WTC11 (cell line): ENCODE results near the gene RAB10. TPM values are rescaled to one million over a fixed set of nuclear protein-coding genes. Genes with fewer than 3 reads are reported as not detected.

Source experiments
- GABPB1 ChIP-seq: sonication (generic); formaldehyde crosslinking; IDR thresholded peaks from 2 replicates; pipeline ENCODE4 v1.8.1; 2023; ENCODE audit warnings: mild to moderate bottlenecking, missing genetic modification reagents
- HMGA2 ChIP-seq: fragments of 250-450 bp; sonication (Bioruptor Pico); IDR thresholded peaks from 2 replicates; pipeline ENCODE4 v1.4.0; 2021; ENCODE audit warnings: mild to moderate bottlenecking, moderate library complexity
- NFATC4 ChIP-seq: fragments of 250-450 bp; sonication (Bioruptor Pico); IDR thresholded peaks from 2 replicates; pipeline ENCODE4 v1.9.0; 2021; ENCODE audit warnings: mild to moderate bottlenecking
- NFYB ChIP-seq: sonication (generic); formaldehyde crosslinking; conservative IDR thresholded peaks from 2 replicates; pipeline ENCODE4 v1.8.0; 2022; ENCODE audit warnings: low read depth, missing genetic modification reagents
- NR1H2 ChIP-seq: sonication (generic); formaldehyde crosslinking; IDR thresholded peaks from 2 replicates; pipeline ENCODE4 v1.9.0; 2021; ENCODE audit warnings: mild to moderate bottlenecking, moderate library complexity, missing genetic modification reagents
- NR2C2 ChIP-seq: sonication (generic); formaldehyde crosslinking; IDR thresholded peaks from 2 replicates; pipeline ENCODE4 v1.8.0; 2022; ENCODE audit warnings: mild to moderate bottlenecking, missing genetic modification reagents
- SMAD3 ChIP-seq: sonication (generic); formaldehyde crosslinking; IDR thresholded peaks from 2 replicates; pipeline ENCODE4 v1.8.0; 2022; ENCODE audit warnings: missing genetic modification reagents, mild to moderate bottlenecking, borderline replicate concordance
- ZNF121 ChIP-seq: sonication (generic); formaldehyde crosslinking; IDR thresholded peaks from 2 replicates; pipeline ENCODE4 v1.8.0; 2023; ENCODE audit warnings: missing genetic modification reagents
- ZNF317 ChIP-seq: sonication (generic); formaldehyde crosslinking; IDR thresholded peaks from 2 replicates; pipeline ENCODE4 v1.8.1; 2023; ENCODE audit warnings: low read depth, mild to moderate bottlenecking, moderate library complexity, missing genetic modification reagents, borderline replicate concordance
- ZNF671 ChIP-seq: fragments of 250-450 bp; sonication (Bioruptor Pico); IDR thresholded peaks from 2 replicates; pipeline ENCODE4 v1.8.0; 2021; ENCODE audit warnings: mild to moderate bottlenecking
- total RNA-seq: library from RNA; stranded (reverse); gene quantifications from 3 replicates; pipeline ENCODE4 v1.2.3, GENCODE V29; 2021
- TF ChIP-seq, protein P1 (sequence below): sonication (generic); formaldehyde crosslinking; IDR thresholded peaks from 2 replicates; pipeline ENCODE4 v1.8.0; 2022; ENCODE audit warnings: mild to moderate bottlenecking, missing genetic modification reagents
- TF ChIP-seq, protein P2 (sequence below): sonication (generic); formaldehyde crosslinking; conservative IDR thresholded peaks from 2 replicates; pipeline ENCODE4 v1.8.1; 2022; ENCODE audit warnings: mild to moderate bottlenecking, missing genetic modification reagents
- TF ChIP-seq, protein P3 (sequence below): fragments of 250-450 bp; sonication (Bioruptor Pico); IDR thresholded peaks from 2 replicates; pipeline ENCODE4 v1.9.0; 2021; ENCODE audit warnings: mild to moderate bottlenecking
- TF ChIP-seq, protein P4 (sequence below): sonication (generic); formaldehyde crosslinking; IDR thresholded peaks from 2 replicates; pipeline ENCODE4 v1.8.0; 2022; ENCODE audit warnings: mild to moderate bottlenecking, missing genetic modification reagents
- TF ChIP-seq, protein P5 (sequence below): sonication (generic); formaldehyde crosslinking; IDR thresholded peaks from 2 replicates; pipeline ENCODE4 v1.8.1; 2023; ENCODE audit warnings: mild to moderate bottlenecking, missing genetic modification reagents
- TF ChIP-seq, protein P6 (sequence below): fragments of 200-600 bp; IDR thresholded peaks from 2 replicates; pipeline ENCODE4 v1.8.0; 2022; ENCODE audit warnings: antibody characterized with exemption
- TF ChIP-seq, protein P7 (sequence below): sonication (generic); formaldehyde crosslinking; IDR thresholded peaks from 2 replicates; pipeline ENCODE4 v1.8.1; 2023; ENCODE audit warnings: mild to moderate bottlenecking, missing genetic modification reagents, borderline replicate concordance
- TF ChIP-seq, protein P8 (sequence below): sonication (generic); formaldehyde crosslinking; conservative IDR thresholded peaks from 2 replicates; pipeline ENCODE4 v1.8.1; 2023; ENCODE audit warnings: mild to moderate bottlenecking, low read depth, missing genetic modification reagents, moderate library complexity
- TF ChIP-seq, protein P9 (sequence below): sonication (generic); formaldehyde crosslinking; IDR thresholded peaks from 2 replicates; pipeline ENCODE4 v1.8.1; 2023; ENCODE audit warnings: mild to moderate bottlenecking, missing genetic modification reagents, moderate library complexity
- TF ChIP-seq, protein P10 (sequence below): sonication (generic); formaldehyde crosslinking; IDR thresholded peaks from 2 replicates; pipeline ENCODE4 v1.8.0; 2022; ENCODE audit warnings: mild to moderate bottlenecking, missing genetic modification reagents

Gene RAB10
- total RNA-seq, 1 experiment from 2014 or later = 127 TPM

DNA sequence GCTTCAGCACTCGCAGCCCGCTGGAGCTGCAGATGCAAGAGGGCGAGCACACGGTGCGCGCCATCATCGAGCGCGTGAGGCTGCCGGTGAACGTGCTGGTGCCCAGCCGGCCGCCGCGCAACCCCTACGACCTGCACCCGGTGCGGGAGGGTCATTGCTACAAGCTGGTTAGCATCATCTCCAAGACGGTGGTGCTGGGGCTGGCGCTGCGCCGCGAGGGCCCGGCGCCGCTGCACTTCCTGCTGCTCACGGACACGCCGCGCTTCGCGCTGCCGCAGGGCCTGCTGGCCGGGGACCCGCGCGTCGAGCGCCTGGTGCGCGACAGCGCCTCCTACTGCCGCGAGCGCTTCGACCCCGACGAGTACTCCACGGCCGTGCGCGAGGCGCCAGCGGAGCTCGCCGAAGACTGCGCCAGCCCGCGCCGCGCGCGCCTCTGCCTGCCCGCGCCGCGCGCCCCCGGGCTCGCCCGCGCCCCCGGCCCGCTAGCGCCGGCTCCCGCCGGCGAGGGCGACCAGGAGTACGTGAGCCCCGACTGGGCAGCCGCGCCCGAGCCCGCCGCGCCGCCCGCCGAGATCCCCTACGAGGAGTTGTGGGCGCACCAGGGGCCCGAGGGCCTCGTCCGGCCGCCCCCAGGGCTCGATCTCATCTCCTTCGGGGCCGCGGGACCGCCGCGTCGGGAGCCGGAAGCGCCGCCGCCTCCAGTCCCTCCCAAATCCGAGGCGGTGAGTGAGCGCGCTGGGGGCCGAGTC is 150.8 kb downstream of the RAB10 start (continued):
- no peak for TF ChIP-seq NFYB (CRISPR knock-in tag)
- no peak for TF ChIP-seq HMGA2
- TF ChIP-seq, protein P1, sequence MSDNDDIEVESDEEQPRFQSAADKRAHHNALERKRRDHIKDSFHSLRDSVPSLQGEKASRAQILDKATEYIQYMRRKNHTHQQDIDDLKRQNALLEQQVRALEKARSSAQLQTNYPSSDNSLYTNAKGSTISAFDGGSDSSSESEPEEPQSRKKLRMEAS (CRISPR knock-in tag) = peak; percentile 90
- TF ChIP-seq NR2C2 = no peak
- no peak for TF ChIP-seq ZNF671 (CRISPR knock-in tag)
- TF ChIP-seq, protein P2, sequence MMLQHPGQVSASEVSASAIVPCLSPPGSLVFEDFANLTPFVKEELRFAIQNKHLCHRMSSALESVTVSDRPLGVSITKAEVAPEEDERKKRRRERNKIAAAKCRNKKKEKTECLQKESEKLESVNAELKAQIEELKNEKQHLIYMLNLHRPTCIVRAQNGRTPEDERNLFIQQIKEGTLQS (CRISPR knock-in tag) = no peak
- TF ChIP-seq, protein P3, sequence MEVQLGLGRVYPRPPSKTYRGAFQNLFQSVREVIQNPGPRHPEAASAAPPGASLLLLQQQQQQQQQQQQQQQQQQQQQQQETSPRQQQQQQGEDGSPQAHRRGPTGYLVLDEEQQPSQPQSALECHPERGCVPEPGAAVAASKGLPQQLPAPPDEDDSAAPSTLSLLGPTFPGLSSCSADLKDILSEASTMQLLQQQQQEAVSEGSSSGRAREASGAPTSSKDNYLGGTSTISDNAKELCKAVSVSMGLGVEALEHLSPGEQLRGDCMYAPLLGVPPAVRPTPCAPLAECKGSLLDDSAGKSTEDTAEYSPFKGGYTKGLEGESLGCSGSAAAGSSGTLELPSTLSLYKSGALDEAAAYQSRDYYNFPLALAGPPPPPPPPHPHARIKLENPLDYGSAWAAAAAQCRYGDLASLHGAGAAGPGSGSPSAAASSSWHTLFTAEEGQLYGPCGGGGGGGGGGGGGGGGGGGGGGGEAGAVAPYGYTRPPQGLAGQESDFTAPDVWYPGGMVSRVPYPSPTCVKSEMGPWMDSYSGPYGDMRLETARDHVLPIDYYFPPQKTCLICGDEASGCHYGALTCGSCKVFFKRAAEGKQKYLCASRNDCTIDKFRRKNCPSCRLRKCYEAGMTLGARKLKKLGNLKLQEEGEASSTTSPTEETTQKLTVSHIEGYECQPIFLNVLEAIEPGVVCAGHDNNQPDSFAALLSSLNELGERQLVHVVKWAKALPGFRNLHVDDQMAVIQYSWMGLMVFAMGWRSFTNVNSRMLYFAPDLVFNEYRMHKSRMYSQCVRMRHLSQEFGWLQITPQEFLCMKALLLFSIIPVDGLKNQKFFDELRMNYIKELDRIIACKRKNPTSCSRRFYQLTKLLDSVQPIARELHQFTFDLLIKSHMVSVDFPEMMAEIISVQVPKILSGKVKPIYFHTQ (CRISPR knock-in tag) = no peak
- TF ChIP-seq NFATC4 = no peak
- TF ChIP-seq, protein P4, sequence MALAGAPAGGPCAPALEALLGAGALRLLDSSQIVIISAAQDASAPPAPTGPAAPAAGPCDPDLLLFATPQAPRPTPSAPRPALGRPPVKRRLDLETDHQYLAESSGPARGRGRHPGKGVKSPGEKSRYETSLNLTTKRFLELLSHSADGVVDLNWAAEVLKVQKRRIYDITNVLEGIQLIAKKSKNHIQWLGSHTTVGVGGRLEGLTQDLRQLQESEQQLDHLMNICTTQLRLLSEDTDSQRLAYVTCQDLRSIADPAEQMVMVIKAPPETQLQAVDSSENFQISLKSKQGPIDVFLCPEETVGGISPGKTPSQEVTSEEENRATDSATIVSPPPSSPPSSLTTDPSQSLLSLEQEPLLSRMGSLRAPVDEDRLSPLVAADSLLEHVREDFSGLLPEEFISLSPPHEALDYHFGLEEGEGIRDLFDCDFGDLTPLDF = 0 out of 2 replicates have a peak, but pooled peaks have one; percentile 17
- TF ChIP-seq ZNF121 = no peak
- TF ChIP-seq SMAD3 = peak; percentile 25; the same call in 1 of the 2 replicates
- TF ChIP-seq, protein P5, sequence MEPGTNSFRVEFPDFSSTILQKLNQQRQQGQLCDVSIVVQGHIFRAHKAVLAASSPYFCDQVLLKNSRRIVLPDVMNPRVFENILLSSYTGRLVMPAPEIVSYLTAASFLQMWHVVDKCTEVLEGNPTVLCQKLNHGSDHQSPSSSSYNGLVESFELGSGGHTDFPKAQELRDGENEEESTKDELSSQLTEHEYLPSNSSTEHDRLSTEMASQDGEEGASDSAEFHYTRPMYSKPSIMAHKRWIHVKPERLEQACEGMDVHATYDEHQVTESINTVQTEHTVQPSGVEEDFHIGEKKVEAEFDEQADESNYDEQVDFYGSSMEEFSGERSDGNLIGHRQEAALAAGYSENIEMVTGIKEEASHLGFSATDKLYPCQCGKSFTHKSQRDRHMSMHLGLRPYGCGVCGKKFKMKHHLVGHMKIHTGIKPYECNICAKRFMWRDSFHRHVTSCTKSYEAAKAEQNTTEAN (CRISPR knock-in tag) = peak; percentile 40; the same call in 1 of the 2 replicates
- TF ChIP-seq, protein P6, sequence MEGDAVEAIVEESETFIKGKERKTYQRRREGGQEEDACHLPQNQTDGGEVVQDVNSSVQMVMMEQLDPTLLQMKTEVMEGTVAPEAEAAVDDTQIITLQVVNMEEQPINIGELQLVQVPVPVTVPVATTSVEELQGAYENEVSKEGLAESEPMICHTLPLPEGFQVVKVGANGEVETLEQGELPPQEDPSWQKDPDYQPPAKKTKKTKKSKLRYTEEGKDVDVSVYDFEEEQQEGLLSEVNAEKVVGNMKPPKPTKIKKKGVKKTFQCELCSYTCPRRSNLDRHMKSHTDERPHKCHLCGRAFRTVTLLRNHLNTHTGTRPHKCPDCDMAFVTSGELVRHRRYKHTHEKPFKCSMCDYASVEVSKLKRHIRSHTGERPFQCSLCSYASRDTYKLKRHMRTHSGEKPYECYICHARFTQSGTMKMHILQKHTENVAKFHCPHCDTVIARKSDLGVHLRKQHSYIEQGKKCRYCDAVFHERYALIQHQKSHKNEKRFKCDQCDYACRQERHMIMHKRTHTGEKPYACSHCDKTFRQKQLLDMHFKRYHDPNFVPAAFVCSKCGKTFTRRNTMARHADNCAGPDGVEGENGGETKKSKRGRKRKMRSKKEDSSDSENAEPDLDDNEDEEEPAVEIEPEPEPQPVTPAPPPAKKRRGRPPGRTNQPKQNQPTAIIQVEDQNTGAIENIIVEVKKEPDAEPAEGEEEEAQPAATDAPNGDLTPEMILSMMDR = peak; percentile 56; the same call in 1 of the 2 replicates
- TF ChIP-seq, protein P7, sequence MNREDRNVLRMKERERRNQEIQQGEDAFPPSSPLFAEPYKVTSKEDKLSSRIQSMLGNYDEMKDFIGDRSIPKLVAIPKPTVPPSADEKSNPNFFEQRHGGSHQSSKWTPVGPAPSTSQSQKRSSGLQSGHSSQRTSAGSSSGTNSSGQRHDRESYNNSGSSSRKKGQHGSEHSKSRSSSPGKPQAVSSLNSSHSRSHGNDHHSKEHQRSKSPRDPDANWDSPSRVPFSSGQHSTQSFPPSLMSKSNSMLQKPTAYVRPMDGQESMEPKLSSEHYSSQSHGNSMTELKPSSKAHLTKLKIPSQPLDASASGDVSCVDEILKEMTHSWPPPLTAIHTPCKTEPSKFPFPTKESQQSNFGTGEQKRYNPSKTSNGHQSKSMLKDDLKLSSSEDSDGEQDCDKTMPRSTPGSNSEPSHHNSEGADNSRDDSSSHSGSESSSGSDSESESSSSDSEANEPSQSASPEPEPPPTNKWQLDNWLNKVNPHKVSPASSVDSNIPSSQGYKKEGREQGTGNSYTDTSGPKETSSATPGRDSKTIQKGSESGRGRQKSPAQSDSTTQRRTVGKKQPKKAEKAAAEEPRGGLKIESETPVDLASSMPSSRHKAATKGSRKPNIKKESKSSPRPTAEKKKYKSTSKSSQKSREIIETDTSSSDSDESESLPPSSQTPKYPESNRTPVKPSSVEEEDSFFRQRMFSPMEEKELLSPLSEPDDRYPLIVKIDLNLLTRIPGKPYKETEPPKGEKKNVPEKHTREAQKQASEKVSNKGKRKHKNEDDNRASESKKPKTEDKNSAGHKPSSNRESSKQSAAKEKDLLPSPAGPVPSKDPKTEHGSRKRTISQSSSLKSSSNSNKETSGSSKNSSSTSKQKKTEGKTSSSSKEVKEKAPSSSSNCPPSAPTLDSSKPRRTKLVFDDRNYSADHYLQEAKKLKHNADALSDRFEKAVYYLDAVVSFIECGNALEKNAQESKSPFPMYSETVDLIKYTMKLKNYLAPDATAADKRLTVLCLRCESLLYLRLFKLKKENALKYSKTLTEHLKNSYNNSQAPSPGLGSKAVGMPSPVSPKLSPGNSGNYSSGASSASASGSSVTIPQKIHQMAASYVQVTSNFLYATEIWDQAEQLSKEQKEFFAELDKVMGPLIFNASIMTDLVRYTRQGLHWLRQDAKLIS = no peak
- TF ChIP-seq, protein P8, sequence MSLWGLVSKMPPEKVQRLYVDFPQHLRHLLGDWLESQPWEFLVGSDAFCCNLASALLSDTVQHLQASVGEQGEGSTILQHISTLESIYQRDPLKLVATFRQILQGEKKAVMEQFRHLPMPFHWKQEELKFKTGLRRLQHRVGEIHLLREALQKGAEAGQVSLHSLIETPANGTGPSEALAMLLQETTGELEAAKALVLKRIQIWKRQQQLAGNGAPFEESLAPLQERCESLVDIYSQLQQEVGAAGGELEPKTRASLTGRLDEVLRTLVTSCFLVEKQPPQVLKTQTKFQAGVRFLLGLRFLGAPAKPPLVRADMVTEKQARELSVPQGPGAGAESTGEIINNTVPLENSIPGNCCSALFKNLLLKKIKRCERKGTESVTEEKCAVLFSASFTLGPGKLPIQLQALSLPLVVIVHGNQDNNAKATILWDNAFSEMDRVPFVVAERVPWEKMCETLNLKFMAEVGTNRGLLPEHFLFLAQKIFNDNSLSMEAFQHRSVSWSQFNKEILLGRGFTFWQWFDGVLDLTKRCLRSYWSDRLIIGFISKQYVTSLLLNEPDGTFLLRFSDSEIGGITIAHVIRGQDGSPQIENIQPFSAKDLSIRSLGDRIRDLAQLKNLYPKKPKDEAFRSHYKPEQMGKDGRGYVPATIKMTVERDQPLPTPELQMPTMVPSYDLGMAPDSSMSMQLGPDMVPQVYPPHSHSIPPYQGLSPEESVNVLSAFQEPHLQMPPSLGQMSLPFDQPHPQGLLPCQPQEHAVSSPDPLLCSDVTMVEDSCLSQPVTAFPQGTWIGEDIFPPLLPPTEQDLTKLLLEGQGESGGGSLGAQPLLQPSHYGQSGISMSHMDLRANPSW (CRISPR knock-in tag) = no peak
- TF ChIP-seq, protein P9, sequence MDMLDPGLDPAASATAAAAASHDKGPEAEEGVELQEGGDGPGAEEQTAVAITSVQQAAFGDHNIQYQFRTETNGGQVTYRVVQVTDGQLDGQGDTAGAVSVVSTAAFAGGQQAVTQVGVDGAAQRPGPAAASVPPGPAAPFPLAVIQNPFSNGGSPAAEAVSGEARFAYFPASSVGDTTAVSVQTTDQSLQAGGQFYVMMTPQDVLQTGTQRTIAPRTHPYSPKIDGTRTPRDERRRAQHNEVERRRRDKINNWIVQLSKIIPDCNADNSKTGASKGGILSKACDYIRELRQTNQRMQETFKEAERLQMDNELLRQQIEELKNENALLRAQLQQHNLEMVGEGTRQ (CRISPR knock-in tag) = peak; percentile 28; the same call in 1 of the 2 replicates
- TF ChIP-seq GABPB1 (CRISPR knock-in tag) = no peak
- no peak for TF ChIP-seq ZNF317 (CRISPR knock-in tag)
- TF ChIP-seq, protein P10, sequence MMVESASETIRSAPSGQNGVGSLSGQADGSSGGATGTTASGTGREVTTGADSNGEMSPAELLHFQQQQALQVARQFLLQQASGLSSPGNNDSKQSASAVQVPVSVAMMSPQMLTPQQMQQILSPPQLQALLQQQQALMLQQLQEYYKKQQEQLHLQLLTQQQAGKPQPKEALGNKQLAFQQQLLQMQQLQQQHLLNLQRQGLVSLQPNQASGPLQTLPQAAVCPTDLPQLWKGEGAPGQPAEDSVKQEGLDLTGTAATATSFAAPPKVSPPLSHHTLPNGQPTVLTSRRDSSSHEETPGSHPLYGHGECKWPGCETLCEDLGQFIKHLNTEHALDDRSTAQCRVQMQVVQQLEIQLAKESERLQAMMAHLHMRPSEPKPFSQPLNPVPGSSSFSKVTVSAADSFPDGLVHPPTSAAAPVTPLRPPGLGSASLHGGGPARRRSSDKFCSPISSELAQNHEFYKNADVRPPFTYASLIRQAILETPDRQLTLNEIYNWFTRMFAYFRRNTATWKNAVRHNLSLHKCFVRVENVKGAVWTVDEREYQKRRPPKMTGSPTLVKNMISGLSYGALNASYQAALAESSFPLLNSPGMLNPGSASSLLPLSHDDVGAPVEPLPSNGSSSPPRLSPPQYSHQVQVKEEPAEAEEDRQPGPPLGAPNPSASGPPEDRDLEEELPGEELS (CRISPR knock-in tag) = peak; percentile 93
- no peak for TF ChIP-seq NR1H2
